Activated CD4-positive, alpha-beta T cell treated with anti-CD3 and anti-CD28 coated beads for 36 hours (primary cell): ENCODE data around the gene PDLIM1. TPM values are rescaled to one million over a fixed set of nuclear protein-coding genes. Genes with fewer than 3 reads are reported as not detected.

Source experiments
- ATAC-seq: fragments of 200-7000 bp; cut with Tn5 transposase; one replicate; pipeline ENCODE4 v1.10.0; 2021; ENCODE audit warnings: mild to moderate bottlenecking, moderate library complexity
- CTCF ChIA-PET: fragments of 350-600 bp; sonication (Branson Sonifier 250); formaldehyde crosslinking; loops from one replicate; lab custom pipeline; 2021; ENCODE audit warnings: antibody characterized with exemption; lab: Charles Lee
- POLR2A ChIA-PET: fragments of 350-600 bp; sonication (Branson Sonifier 250); formaldehyde crosslinking; loops from one replicate; lab custom pipeline; 2021; ENCODE audit warnings: antibody characterized with exemption, inconsistent platforms; lab: Charles Lee
- DNase-seq: peaks from one replicate; pipeline ENCODE4 v3.0.0-alpha.2; 2020
- H3K27ac Mint-ChIP-seq: one replicate; pipeline ENCODE4 v1.8.0; 2021; ENCODE audit warnings: mixed read lengths
- H3K27me3 Mint-ChIP-seq: one replicate; pipeline ENCODE4 v1.8.0; 2021; ENCODE audit warnings: mixed read lengths
- H3K36me3 Mint-ChIP-seq: one replicate; pipeline ENCODE4 v1.8.0; 2021; ENCODE audit warnings: low read depth, mixed read lengths
- H3K4me1 Mint-ChIP-seq: one replicate; pipeline ENCODE4 v1.8.0; 2021; ENCODE audit warnings: mixed read lengths
- H3K4me3 Mint-ChIP-seq: one replicate; pipeline ENCODE4 v1.8.0; 2021; ENCODE audit warnings: mild to moderate bottlenecking, moderate library complexity, mixed read lengths
- H3K9me3 Mint-ChIP-seq: one replicate; pipeline ENCODE4 v1.8.0; 2021; ENCODE audit warnings: low read depth, mixed read lengths
- intact Hi-C, 2 experiments: fragments of 100-400 bp; cut with DNase I in 1 of 2; cut with micrococcal nuclease in 1 of 2; formaldehyde crosslinking; loops; one replicate each; pipeline versions ENCODE4 v1.14.2 to v1.15.1; 2022 to 2024; cut with DNase I, micrococcal nuclease
- total RNA-seq, 2 experiments: library from RNA; stranded (reverse); gene quantifications; one replicate each; pipeline ENCODE4 v1.2.3, GENCODE V29; 2021

The PDLIM1 gene
- total RNA-seq, 2 experiments from 2014 or later = 0.34 to 0.53 TPM

- ATAC-seq = no peak
- no peaks in the 10 kb centered on the region for H3K9me3 Mint-ChIP-seq
- no peak overlapping the region for H3K4me3 Mint-ChIP-seq
- H3K36me3 Mint-ChIP-seq = no peaks in the 10 kb centered on the region
- H3K27me3 Mint-ChIP-seq = no peaks in the 10 kb centered on the region
- DNase-seq = no peak
- ChIA-PET CTCF (interaction anchor here (1.0 kb wide), 1 partner anchor 31 kb away, joined by 3 read pairs; no protein-coding TSS in a partner anchor), POLR2A (no interaction called here)
- intact Hi-C loops = no loop called here
- H3K27ac Mint-ChIP-seq = no peak overlapping the region
- no peaks in the 10 kb centered on the region for H3K4me1 Mint-ChIP-seq
Observed at GRCh38 chr10:95330966-95331453, 40.2 kb upstream of the PDLIM1 start.

GRCh38 chr10:95329296-95329695 is 38.5 kb upstream of the PDLIM1 start:
- intact Hi-C loops = no loop called here
- H3K4me3 Mint-ChIP-seq = no peak overlapping the region
- ChIA-PET CTCF (no interaction called here), POLR2A (no interaction called here)
- ATAC-seq = no peak
- H3K36me3 Mint-ChIP-seq = no peaks in the 10 kb centered on the region
- no peaks in the 10 kb centered on the region for H3K27me3 Mint-ChIP-seq
- no peaks in the 10 kb centered on the region for H3K9me3 Mint-ChIP-seq
- H3K27ac Mint-ChIP-seq = no peak overlapping the region
- no peaks in the 10 kb centered on the region for H3K4me1 Mint-ChIP-seq
- DNase-seq = no peak

- ATAC-seq (no peak), DNase-seq (no peak)
- H3K4me3 Mint-ChIP-seq = no peak overlapping the region
- no peaks in the 10 kb centered on the region for H3K4me1 Mint-ChIP-seq
- H3K36me3 Mint-ChIP-seq = no peaks in the 10 kb centered on the region
- H3K27ac Mint-ChIP-seq = no peak overlapping the region
- intact Hi-C loops = no loop called here
- H3K27me3 Mint-ChIP-seq = no peaks in the 10 kb centered on the region
- ChIA-PET CTCF (no interaction called here), POLR2A (no interaction called here)
- no peaks in the 10 kb centered on the region for H3K9me3 Mint-ChIP-seq
Observed at GRCh38 chr10:95328013-95328412, 37.2 kb upstream of the PDLIM1 start.

GRCh38 chr10:95327367-95327766 is 36.6 kb upstream of the PDLIM1 start:
- Mint-ChIP-seq H3K27ac (no peak overlapping the region), H3K27me3 (no peaks in the 10 kb centered on the region), H3K36me3 (no peaks in the 10 kb centered on the region), H3K4me3 (no peak overlapping the region), H3K9me3 (no peaks in the 10 kb centered on the region), H3K4me1 (no peaks in the 10 kb centered on the region)
- intact Hi-C loops = no loop called here
- DNase-seq (no peak), ATAC-seq (no peak)
- CTCF ChIA-PET = no interaction called here
- POLR2A ChIA-PET = no interaction called here

- ATAC-seq (no peak), DNase-seq (no peak)
- CTCF ChIA-PET = interaction anchor here (0.5 to 0.6 kb wide), 2 partner anchors 28 to 39 kb away, joined by 3 to 4 read pairs; no protein-coding TSS in a partner anchor
- no peaks in the 10 kb centered on the region for H3K9me3 Mint-ChIP-seq
- H3K36me3 Mint-ChIP-seq = no peaks in the 10 kb centered on the region
- no peak overlapping the region for H3K27ac Mint-ChIP-seq
- POLR2A ChIA-PET = no interaction called here
- intact Hi-C loops = no loop called here
- H3K27me3 Mint-ChIP-seq = no peaks in the 10 kb centered on the region
- H3K4me1 Mint-ChIP-seq = no peaks in the 10 kb centered on the region
- H3K4me3 Mint-ChIP-seq = no peak overlapping the region
Observed at GRCh38 chr10:95326396-95326795, 35.6 kb upstream of the PDLIM1 start.

- ATAC-seq (no peak), DNase-seq (no peak)
- Mint-ChIP-seq H3K27me3 (no peaks in the 10 kb centered on the region), H3K36me3 (no peaks in the 10 kb centered on the region), H3K4me1 (no peaks in the 10 kb centered on the region), H3K9me3 (no peaks in the 10 kb centered on the region), H3K27ac (no peak overlapping the region), H3K4me3 (no peak overlapping the region)
- POLR2A ChIA-PET = no interaction called here
- intact Hi-C loops = no loop called here
- CTCF ChIA-PET = interaction anchor here (0.5 to 0.9 kb wide), 2 partner anchors 28 to 37 kb away, joined by 3 to 4 read pairs; no protein-coding TSS in a partner anchor
Observed at GRCh38 chr10:95325863-95326262, 35.1 kb upstream of the PDLIM1 start.

- no peaks in the 10 kb centered on the region for H3K4me1 Mint-ChIP-seq
- no peaks in the 10 kb centered on the region for H3K9me3 Mint-ChIP-seq
- ChIA-PET CTCF (no interaction called here), POLR2A (no interaction called here)
- no peaks in the 10 kb centered on the region for H3K36me3 Mint-ChIP-seq
- no peak overlapping the region for H3K4me3 Mint-ChIP-seq
- H3K27ac Mint-ChIP-seq = no peak overlapping the region
- no peak for DNase-seq
- no peaks in the 10 kb centered on the region for H3K27me3 Mint-ChIP-seq
- intact Hi-C loops = no loop called here
- ATAC-seq = no peak
Observed at GRCh38 chr10:95324436-95325268, 33.8 kb upstream of the PDLIM1 start.

GRCh38 chr10:95321554-95322301 is 30.9 kb upstream of the PDLIM1 start:
- H3K4me1 Mint-ChIP-seq = no peaks in the 10 kb centered on the region
- no peak overlapping the region for H3K27ac Mint-ChIP-seq
- H3K27me3 Mint-ChIP-seq = no peaks in the 10 kb centered on the region
- H3K9me3 Mint-ChIP-seq = no peaks in the 10 kb centered on the region
- no peak overlapping the region for H3K4me3 Mint-ChIP-seq
- ChIA-PET POLR2A (no interaction called here), CTCF (no interaction called here)
- intact Hi-C loops = no loop called here
- no peaks in the 10 kb centered on the region for H3K36me3 Mint-ChIP-seq
- ATAC-seq (no peak), DNase-seq (no peak)

GRCh38 chr10:95319239-95319638 is 28.4 kb upstream of the PDLIM1 start:
- ChIA-PET POLR2A (no interaction called here), CTCF (no interaction called here)
- ATAC-seq (no peak), DNase-seq (no peak)
- no peaks in the 10 kb centered on the region for H3K9me3 Mint-ChIP-seq
- H3K27me3 Mint-ChIP-seq = no peaks in the 10 kb centered on the region
- no peaks in the 10 kb centered on the region for H3K4me1 Mint-ChIP-seq
- intact Hi-C loops = no loop called here
- no peak overlapping the region for H3K4me3 Mint-ChIP-seq
- no peak overlapping the region for H3K27ac Mint-ChIP-seq
- no peaks in the 10 kb centered on the region for H3K36me3 Mint-ChIP-seq

GRCh38 chr10:95315509-95315908 is 24.7 kb upstream of the PDLIM1 start:
- H3K4me3 Mint-ChIP-seq = no peak overlapping the region
- intact Hi-C loops = no loop called here
- POLR2A ChIA-PET = no interaction called here
- H3K27ac Mint-ChIP-seq = no peak overlapping the region
- no peak for DNase-seq
- no peaks in the 10 kb centered on the region for H3K27me3 Mint-ChIP-seq
- CTCF ChIA-PET = no interaction called here
- no peaks in the 10 kb centered on the region for H3K36me3 Mint-ChIP-seq
- no peaks in the 10 kb centered on the region for H3K9me3 Mint-ChIP-seq
- no peaks in the 10 kb centered on the region for H3K4me1 Mint-ChIP-seq
- no peak for ATAC-seq

GRCh38 chr10:95314192-95314918 is 23.6 kb upstream of the PDLIM1 start:
- Mint-ChIP-seq H3K27me3 (no peaks in the 10 kb centered on the region), H3K4me1 (peaks cover 5% of the 10 kb centered on the region), H3K36me3 (no peaks in the 10 kb centered on the region), H3K4me3 (no peak overlapping the region), H3K9me3 (no peaks in the 10 kb centered on the region), H3K27ac (no peak overlapping the region)
- ChIA-PET POLR2A (no interaction called here), CTCF (no interaction called here)
- DNase-seq (no peak), ATAC-seq (no peak)
- intact Hi-C loops = no loop called here
